Hepatocyte (in vitro differentiated cells): ENCODE measurements around the gene QRFP.

Experiments used
- EZH2 ChIP-seq: fragments of 200-600 bp; sonication (generic); IDR thresholded peaks from 2 replicates; pipeline ENCODE4 v1.6.1; 2016; ENCODE audit warnings: antibody characterized with exemption, mild to moderate bottlenecking, borderline replicate concordance
- TF ChIP-seq, protein P1 (sequence below): fragments of 200-600 bp; sonication (generic); IDR thresholded peaks from 2 replicates; pipeline ENCODE4 v1.5.1; 2016; ENCODE audit warnings: antibody characterized with exemption, mild to moderate bottlenecking; ENCODE audit not compliant: poor library complexity

DNA sequence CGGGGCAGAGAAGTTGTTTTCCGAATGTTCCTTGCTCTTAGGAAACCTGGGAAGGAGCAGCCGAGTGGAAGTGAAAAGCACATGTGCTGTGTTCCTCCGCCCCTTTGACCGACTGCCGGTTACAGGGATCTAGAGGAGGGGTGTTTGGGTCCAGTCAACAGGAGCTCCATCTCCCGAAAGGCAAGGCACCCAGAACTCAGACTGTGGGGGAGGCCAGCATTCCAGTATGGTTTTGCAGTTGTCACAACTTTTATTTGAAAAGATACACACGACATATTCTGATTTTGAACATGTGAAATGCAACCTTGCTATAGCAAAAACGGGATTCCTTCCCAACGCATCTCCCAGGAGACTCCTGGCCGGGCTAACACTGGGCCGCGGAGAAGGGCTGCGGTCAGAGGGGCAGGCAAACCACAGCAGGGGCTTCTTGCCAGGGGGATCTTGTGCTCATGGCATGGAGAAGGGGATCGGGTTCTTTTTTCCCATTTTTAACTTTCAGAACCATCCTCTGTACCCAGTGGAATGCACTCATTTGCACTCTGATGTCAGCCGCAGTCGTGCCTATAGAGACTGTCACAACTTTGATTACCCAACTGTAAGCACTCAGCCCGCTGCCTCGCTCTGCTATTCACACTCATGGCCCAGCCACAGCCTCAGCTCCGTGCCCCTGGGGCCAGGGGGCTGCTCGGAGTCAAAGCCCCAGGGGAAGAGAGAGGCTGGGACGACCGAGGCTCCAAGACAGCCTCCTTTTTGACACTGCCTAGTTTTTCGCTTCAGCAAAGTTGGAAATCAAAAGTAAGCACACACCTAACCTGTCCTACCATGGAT lies 3.9 kb downstream of the QRFP start:
- TF ChIP-seq, protein P1, sequence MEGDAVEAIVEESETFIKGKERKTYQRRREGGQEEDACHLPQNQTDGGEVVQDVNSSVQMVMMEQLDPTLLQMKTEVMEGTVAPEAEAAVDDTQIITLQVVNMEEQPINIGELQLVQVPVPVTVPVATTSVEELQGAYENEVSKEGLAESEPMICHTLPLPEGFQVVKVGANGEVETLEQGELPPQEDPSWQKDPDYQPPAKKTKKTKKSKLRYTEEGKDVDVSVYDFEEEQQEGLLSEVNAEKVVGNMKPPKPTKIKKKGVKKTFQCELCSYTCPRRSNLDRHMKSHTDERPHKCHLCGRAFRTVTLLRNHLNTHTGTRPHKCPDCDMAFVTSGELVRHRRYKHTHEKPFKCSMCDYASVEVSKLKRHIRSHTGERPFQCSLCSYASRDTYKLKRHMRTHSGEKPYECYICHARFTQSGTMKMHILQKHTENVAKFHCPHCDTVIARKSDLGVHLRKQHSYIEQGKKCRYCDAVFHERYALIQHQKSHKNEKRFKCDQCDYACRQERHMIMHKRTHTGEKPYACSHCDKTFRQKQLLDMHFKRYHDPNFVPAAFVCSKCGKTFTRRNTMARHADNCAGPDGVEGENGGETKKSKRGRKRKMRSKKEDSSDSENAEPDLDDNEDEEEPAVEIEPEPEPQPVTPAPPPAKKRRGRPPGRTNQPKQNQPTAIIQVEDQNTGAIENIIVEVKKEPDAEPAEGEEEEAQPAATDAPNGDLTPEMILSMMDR: no peak
- TF ChIP-seq EZH2: no peak
